8988T (cell line): ENCODE data around the gene BMF.
A peak's percentile ranks its signal among the peaks of the same experiment; 100 is the strongest.

ENCODE experiments used
- DNase-seq: peaks from one replicate; pipeline ENCODE4 v3.0.0; 2011

Gene BMF

DNA sequence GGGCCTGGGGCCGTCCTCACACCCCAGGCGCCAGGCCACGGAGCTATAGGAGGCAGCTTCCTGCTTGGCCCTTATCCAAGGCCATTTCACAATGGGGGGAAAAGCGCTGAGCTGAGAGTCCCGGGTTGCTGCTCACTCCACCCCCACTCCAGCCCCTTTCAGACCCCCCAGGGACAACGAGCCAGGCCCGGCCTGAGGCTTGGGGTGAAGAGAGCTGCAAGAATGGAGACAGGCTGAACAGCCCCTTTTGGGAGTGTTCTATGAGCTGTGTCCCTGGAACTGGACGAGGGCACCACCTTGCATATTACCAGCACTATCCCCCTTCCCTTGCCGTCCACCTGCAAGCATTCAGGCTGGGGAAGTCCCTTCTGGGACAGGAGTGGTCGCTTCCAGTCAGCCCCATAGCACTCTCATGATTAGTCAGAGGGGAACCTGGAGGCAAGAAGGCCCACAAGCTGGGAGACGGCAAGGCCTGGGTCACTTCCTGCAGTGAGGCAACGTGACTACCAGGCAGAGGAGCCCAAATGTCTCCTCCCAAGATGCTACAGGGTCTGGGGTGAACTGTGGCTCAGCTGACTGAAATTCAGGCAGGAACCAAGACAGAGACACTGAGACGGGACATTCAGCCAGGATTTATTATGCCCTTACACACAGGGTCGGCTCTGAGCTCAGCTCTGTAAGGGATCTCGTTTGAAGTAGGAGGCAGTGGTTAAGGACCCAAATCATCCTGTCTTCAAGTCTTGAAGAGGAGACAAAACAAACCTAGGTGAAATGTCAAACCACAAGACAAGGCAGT lies 61.1 kb downstream of the BMF start:
- DNase-seq: peak; percentile 61

- DNase-seq: no peak
These were observed 61.8 kb downstream of the BMF start for GRCh38 chr15:40046721-40047414.

GRCh38 chr15:40045572-40046217 lies 63.0 kb downstream of the BMF start:
- DNase-seq: no peak

DNA sequence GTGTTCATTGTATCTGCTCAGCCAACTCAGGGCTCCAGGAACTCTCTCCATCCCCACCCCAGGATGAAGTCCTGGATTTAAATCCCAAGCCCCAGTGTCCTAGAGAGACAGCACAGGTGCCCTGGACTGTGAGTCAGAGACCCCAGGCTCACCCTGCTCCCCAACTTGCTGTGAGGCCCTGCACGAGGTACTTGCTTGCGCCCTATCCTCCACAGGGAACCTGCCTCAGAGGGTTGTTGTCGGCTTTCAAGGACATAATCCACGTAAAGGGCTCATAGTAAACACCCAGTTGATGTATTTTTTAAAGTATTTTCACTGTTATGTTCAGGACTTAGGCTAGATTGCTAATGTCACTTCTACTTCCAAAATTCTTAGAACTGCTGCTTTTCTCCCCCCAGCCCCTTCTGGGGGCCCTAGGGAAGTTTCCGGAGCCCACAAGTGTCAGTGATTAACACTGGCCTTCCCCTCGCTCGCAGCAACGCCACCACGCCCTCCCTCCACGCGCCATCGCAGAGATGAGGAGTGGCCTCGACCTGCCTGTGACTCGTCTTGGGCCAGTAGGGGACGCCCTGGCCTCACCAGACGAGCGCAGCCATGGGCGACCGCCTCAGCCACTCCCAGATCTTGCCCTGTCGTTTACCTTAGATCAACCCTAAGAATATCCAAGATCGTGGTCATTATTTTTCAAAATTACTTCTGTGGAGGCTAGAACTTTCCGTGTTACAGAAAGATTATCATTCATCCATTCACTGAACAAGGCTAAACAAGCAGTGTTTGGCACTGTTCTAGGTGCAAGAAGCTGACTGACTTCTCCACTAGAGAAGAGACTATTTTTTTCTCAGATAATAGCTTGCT lies 63.7 kb downstream of the BMF start:
- peak; percentile 82 for DNase-seq

- no peak for DNase-seq
These were observed 64.6 kb downstream of the BMF start for GRCh38 chr15:40043927-40044716.

DNA sequence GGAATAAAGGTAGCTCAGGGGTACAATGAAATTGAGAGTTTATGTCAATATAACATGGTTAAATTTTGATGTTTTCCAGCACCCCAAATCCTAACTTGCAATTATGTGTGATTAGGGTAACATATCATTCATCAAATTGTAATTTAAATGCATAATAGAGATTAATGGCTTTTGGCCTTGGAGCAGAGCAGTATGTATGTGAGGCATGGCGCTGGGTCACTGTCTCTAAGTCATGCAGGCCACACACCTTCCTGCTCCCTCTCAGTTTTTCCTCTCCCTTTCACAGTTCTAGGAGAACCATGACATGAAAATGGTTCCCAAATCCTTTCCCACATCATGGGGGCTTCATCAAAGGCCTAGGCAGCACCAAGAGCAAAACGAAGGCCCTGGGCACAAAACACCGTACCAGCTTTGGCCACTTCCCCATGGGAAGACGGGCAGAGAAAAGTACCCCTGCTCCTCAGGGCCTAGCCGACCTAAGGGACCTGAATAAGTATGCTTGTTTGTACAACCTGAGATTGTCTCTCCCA lies 65.8 kb downstream of the BMF start:
- no peak for DNase-seq

DNA sequence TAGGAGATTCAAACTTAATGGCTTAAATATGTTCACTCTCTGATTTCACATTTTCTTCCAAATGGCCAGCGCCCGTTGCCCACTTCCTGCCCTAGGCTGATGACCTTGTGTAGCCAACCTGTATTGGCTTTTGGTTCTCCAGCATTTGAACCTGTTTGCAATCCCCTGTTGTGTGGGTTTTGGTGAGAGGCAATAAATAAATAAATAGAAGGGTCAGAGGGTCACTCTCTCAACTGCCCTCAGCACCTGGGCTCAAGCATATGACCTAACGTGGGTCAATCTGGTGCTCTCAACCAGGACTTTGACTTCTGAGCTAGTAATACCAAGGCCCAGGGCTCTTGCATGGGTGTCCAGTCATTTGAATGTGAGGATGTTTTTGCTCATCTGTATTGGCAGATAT lies 67.9 kb downstream of the BMF start:
- DNase-seq: no peak

DNA sequence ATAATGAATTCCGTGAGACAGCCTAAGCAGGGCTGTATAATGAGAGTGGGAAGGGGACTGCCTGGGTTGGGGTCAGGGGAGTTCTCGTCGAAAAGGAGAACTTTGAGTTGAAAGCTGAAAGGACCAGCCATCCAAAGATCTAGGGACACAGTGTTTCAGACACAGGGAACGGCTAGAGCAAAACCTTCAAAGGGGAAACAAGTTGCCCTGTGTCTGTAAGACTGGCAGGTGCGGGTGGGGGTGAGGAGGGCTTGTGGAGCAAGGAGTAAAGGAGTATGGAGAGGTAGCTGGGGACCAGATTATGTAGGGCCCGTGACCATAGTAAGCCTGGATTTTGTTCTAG lies 68.4 kb downstream of the BMF start:
- no peak for DNase-seq

DNA sequence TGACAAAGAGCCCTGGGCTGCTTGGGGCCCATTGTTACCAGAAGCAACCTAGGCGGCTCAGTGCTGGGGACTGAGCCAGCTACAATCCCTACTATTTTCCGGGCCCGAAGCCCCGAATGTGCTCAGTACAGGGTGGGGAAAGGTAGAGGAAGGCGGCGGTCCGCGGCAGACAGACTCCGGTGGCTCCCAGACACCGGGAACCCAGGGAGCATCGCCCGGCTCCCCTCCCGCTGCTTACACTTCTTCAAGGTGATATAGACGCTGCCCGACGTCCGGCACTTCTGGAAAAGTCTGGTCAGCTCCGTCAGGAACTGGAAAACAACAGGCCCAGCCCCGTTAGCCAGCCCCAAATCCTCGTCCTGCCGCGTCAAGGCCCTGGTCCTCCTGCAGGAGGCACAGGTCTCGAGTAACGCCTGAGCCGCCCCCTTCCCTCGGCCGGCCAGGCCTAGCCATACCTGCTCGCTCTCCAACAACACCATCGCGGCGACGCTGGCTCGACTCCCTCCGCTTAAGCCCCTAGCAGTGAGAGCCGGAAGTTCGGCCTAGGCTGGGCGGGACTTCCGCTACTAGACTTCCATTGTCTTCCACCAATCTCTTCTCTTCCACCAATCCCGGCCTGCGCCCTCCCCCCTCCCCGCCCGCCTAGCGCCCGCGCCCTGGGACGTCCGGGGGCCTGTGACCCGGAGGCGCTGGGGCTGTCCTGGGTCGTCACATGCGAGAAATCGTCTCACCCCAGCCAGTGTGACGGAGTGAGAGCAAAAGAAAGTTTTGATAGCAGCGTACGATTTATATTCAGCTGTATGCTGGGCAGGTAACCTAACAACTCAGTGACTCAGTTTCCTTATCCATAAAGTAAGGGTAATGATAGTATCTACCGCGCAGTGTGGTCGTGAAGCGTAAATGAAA lies 69.8 kb downstream of the BMF start, which contains the start of gene SRP14:
Gene SRP14 (minus strand): TSS at position 544 of the 906 bp plus-strand sequence. CDS start 65 bp downstream, at position 479.
- peak; percentile 54 for DNase-seq

DNA sequence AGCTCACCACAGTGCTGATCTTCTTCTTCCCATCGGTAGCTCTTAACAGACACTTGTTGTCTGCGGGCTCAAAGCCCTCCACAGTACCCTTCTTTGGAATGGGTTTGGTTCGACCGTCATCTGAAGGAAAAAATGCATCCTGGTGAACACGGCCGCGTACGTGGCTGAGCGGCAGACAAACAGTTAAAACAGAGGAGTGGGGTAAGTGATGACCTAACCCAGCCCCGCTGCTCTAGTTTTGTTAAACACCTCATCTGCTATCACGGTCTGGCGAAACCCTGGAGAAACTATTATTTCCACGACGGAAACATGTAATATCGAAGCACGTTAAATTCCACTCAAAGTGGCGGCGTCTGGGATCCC lies 70.4 kb downstream of the BMF start:
- no peak for DNase-seq
